Natural killer cell (primary cell): ENCODE measurements around the gene SLC6A3. TPM values are rescaled to one million over a fixed set of nuclear protein-coding genes. Genes with fewer than 3 reads are reported as not detected.

Experiments used
- ATAC-seq, 3 donors: fragments of 150-1000 bp in 2 of 3; fragments of 200-7000 bp in 1 of 3; cut with Tn5 transposase; 1 replicate in 1 of 3; 2 replicates in 2 of 3; pipeline ENCODE4 v1.10.0; 2021; ENCODE audit warnings: mild to moderate bottlenecking in 2 of 3, moderate library complexity in 2 of 3
- DNase-seq, 2 donors: peaks; one replicate each; pipeline versions ENCODE4 v3.0.0 to v3.0.0-alpha.2; 2013 to 2021; ENCODE audit warnings: mixed read lengths in 1 of 2
- H3K27ac ChIP-seq: one replicate; pipeline ENCODE4 v1.5.1; 2013; ENCODE audit warnings: mild to moderate bottlenecking, low read length
- H3K27me3 ChIP-seq: one replicate; pipeline ENCODE4 v1.6.1; 2013; ENCODE audit warnings: low read length; ENCODE audit not compliant: control insufficient read depth, insufficient read depth
- H3K36me3 ChIP-seq: one replicate; pipeline ENCODE4 v1.6.1; 2013; ENCODE audit warnings: low read length; ENCODE audit not compliant: control insufficient read depth, insufficient read depth
- H3K4me1 ChIP-seq: one replicate; pipeline ENCODE4 v1.6.1; 2013; ENCODE audit warnings: low read length; ENCODE audit not compliant: control insufficient read depth, insufficient read depth
- H3K4me3 ChIP-seq: one replicate; pipeline ENCODE4 v1.5.1; 2013; ENCODE audit warnings: low read length
- H3K9me3 ChIP-seq: one replicate; pipeline ENCODE4 v1.6.1; 2013; ENCODE audit warnings: low read length; ENCODE audit not compliant: control insufficient read depth, insufficient read depth
- H3K27ac Mint-ChIP-seq, 2 donors: one replicate each; pipeline ENCODE4 v1.8.0; 2022; ENCODE audit warnings: mild to moderate bottlenecking in 2 of 2, mixed read lengths in 2 of 2, moderate library complexity in 1 of 2
- H3K27me3 Mint-ChIP-seq, 2 donors: one replicate each; pipeline ENCODE4 v1.8.0; 2022; ENCODE audit warnings: low read depth in 2 of 2, mixed read lengths in 2 of 2
- H3K36me3 Mint-ChIP-seq: one replicate; pipeline ENCODE4 v1.8.0; 2022; ENCODE audit warnings: mixed read lengths
- H3K4me1 Mint-ChIP-seq, 2 donors: one replicate each; pipeline ENCODE4 v1.8.0; 2022; ENCODE audit warnings: mixed read lengths in 2 of 2
- H3K4me3 Mint-ChIP-seq: one replicate; pipeline ENCODE4 v1.8.0; 2022; ENCODE audit warnings: mild to moderate bottlenecking, moderate library complexity, mixed read lengths
- H3K9me3 Mint-ChIP-seq, 2 donors: one replicate each; pipeline ENCODE4 v1.8.0; 2022; ENCODE audit warnings: mixed read lengths in 2 of 2
- CTCF ChIP-seq: fragments of 200-600 bp; IDR thresholded peaks from one replicate; pipeline ENCODE4 v1.8.0; 2022; ENCODE audit warnings: antibody characterized with exemption
- WGBS: methylation state at CpG from one replicate; pipeline ENCODE4 v1.1.7; 2013; ENCODE audit warnings: missing lambda C conversion rate; ENCODE audit not compliant: insufficient coverage; 5-methylcytosine and 5-hydroxymethylcytosine counted together
- intact Hi-C: fragments of 100-400 bp; cut with micrococcal nuclease; formaldehyde crosslinking; loops from one replicate; pipeline ENCODE4 v1.14.2; 2022
- total RNA-seq, 4 donors: library from RNA; stranded (reverse); fragments of 120-200 nt in 1 of 4; gene quantifications; one replicate each; pipeline versions ENCODE4 v1.2.3 to v1.2.4, GENCODE V29; 2013 to 2022

The SLC6A3 gene
- total RNA-seq, 3 donors from 2014 or later (not counting 1 experiment from before 2014, with no cell fraction given), result not detected

DNA sequence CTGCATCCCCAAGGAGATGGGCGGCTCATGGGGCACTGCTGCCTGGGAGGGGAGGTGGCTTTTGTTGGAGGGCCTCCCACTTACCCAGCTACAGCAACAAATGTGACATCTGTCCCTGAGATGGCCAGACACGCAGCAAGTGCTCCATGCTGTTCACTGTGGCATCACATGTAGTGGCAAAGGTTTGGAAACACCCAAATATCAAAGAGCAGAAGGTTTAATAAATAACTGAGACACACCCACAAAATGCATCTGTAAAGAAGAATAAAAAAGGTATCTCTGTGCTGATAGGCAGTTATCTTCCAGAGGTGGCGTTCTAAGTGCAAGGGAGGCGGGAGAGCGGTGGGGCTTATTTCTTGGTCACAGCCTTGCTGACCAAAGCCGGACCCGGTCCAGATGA is 77.0 kb downstream of the SLC6A3 start:
- no peak for TF ChIP-seq CTCF
- DNase-seq, result no peak
- Mint-ChIP-seq H3K9me3 (no peaks in the 10 kb centered on the region), H3K4me3 (no peak overlapping the region), H3K27me3 (peaks cover 13% of the 10 kb centered on the region in 2 donors), H3K36me3 (no peaks in the 10 kb centered on the region), H3K27ac (no peak overlapping the region), H3K4me1 (peaks cover 8 to 9% of the 10 kb centered on the region in 2 donors)
- no peak overlapping the region for H3K4me3 ChIP-seq
- no peak for ATAC-seq
- intact Hi-C loops, result no loop called here
- peaks cover 5% of the 10 kb centered on the region for H3K27me3 ChIP-seq
- H3K36me3 ChIP-seq, result no peaks in the 10 kb centered on the region
- WGBS, result 92% methylated on average over 7 of the region's 7 CpGs
- no peaks in the 10 kb centered on the region for H3K9me3 ChIP-seq
- H3K4me1 ChIP-seq, result peaks cover 6% of the 10 kb centered on the region
- H3K27ac ChIP-seq, result no peak overlapping the region

DNA sequence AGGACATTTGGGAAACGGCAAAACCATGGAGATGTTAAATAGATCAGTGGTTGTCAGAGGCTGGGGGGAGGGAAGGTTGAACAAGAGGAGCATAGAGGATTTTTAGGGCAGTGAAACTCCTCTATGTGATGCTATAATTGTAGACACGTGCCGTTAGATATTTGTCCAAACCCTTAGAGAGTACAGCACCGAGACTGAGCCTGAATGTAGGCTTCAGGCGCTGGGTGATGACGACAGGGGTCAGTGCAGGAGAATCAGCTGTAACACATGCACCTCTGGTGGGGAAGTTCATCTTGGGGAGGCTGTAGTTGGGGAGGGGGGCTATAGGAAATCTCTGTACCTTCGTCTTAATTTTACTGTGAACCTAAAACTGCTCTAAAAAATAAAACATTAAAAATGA is 78.1 kb downstream of the SLC6A3 start:
- WGBS, result 69% methylated on average over 6 of the region's 7 CpGs
- H3K9me3 ChIP-seq, result no peaks in the 10 kb centered on the region
- no peak for DNase-seq
- no peaks in the 10 kb centered on the region for H3K36me3 Mint-ChIP-seq
- H3K9me3 Mint-ChIP-seq, result no peaks in the 10 kb centered on the region
- H3K4me3 Mint-ChIP-seq, result no peak overlapping the region
- intact Hi-C loops, result no loop called here
- H3K27me3 ChIP-seq, result peaks cover 5% of the 10 kb centered on the region
- no peak overlapping the region for H3K27ac Mint-ChIP-seq
- no peak for ATAC-seq
- peaks cover 4% of the 10 kb centered on the region for H3K4me1 ChIP-seq
- H3K4me3 ChIP-seq, result no peak overlapping the region
- TF ChIP-seq CTCF, result no peak
- no peaks in the 10 kb centered on the region for H3K36me3 ChIP-seq
- H3K27ac ChIP-seq, result no peak overlapping the region
- H3K27me3 Mint-ChIP-seq, result peaks cover 15 to 16% of the 10 kb centered on the region in 2 donors
- H3K4me1 Mint-ChIP-seq, result no peaks in the 10 kb centered on the region

DNA sequence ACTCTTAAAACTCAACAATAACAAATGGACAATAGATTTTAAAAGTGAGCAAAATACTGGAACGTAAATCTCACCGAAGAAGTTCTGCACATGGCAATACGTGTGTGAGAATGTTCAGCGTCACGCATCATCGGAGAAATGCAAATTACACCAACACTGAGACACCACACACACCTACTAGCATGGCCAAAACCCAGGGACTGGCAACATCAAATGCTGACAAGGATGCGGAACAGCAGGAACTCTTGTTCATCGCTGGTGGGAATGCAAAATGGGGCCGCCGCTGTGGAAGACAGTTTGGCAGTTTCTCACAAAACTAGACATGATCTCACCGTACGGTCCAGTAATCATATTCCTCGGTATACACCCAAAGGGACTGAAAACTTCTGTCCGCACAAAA is 78.7 kb downstream of the SLC6A3 start:
- peaks cover 15 to 16% of the 10 kb centered on the region in 2 donors for H3K27me3 Mint-ChIP-seq
- no peaks in the 10 kb centered on the region for H3K9me3 Mint-ChIP-seq
- no peak overlapping the region for H3K27ac ChIP-seq
- peaks cover 5% of the 10 kb centered on the region for H3K27me3 ChIP-seq
- H3K36me3 Mint-ChIP-seq, result no peaks in the 10 kb centered on the region
- no peaks in the 10 kb centered on the region for H3K36me3 ChIP-seq
- H3K4me1 Mint-ChIP-seq, result no peaks in the 10 kb centered on the region
- no peak for TF ChIP-seq CTCF
- WGBS, result 85% methylated on average over 14 of the region's 14 CpGs
- peaks cover 4% of the 10 kb centered on the region for H3K4me1 ChIP-seq
- no peak overlapping the region for H3K27ac Mint-ChIP-seq
- DNase-seq (no peak), ATAC-seq (no peak)
- H3K4me3 Mint-ChIP-seq, result no peak overlapping the region
- H3K4me3 ChIP-seq, result no peak overlapping the region
- intact Hi-C loops, result no loop called here
- no peaks in the 10 kb centered on the region for H3K9me3 ChIP-seq

GRCh38 chr5:1364211-1364610 is 81.0 kb downstream of the SLC6A3 start:
- H3K27me3 ChIP-seq, result peaks cover 5% of the 10 kb centered on the region

More at GRCh38 chr5:1364211-1364610, 81.0 kb downstream of the SLC6A3 start:
- no peak for ATAC-seq
- peaks cover 15 to 16% of the 10 kb centered on the region in 2 donors for H3K27me3 Mint-ChIP-seq
- TF ChIP-seq CTCF, result no peak
- no peak for DNase-seq
- no peaks in the 10 kb centered on the region for H3K9me3 ChIP-seq
- no peaks in the 10 kb centered on the region for H3K9me3 Mint-ChIP-seq
- no peaks in the 10 kb centered on the region for H3K36me3 ChIP-seq
- intact Hi-C loops, result no loop called here
- no peak overlapping the region for H3K27ac Mint-ChIP-seq
- WGBS, result 66% methylated on average over 8 of the region's 9 CpGs
- no peak overlapping the region for H3K27ac ChIP-seq
- H3K4me1 Mint-ChIP-seq, result no peaks in the 10 kb centered on the region
- H3K4me1 ChIP-seq, result no peaks in the 10 kb centered on the region
- H3K36me3 Mint-ChIP-seq, result no peaks in the 10 kb centered on the region
- H3K4me3 ChIP-seq, result no peak overlapping the region
- no peak overlapping the region for H3K4me3 Mint-ChIP-seq
